Measurements from ENCODE around the gene NUB1.

Gene NUB1

GRCh38 chr7:151315038-151315655, 26.5 kb upstream of the NUB1 start:
- DNase-seq, result peak; percentile 82

- no peak for DNase-seq
These were observed 24.7 kb upstream of the NUB1 start for GRCh38 chr7:151316896-151317295.

- no peak for DNase-seq
These were observed 23.7 kb upstream of the NUB1 start for GRCh38 chr7:151317936-151318335.

GRCh38 chr7:151319189-151319588, 22.4 kb upstream of the NUB1 start:
- no peak for DNase-seq

GRCh38 chr7:151320263-151320845, 21.3 kb upstream of the NUB1 start:
- DNase-seq, result no peak

- no peak for DNase-seq
These were observed 20.3 kb upstream of the NUB1 start for GRCh38 chr7:151321341-151321740.

GRCh38 chr7:151322906-151323305, 18.7 kb upstream of the NUB1 start:
- no peak for DNase-seq

GRCh38 chr7:151327022-151327421, 14.6 kb upstream of the NUB1 start:
- no peak for DNase-seq

- DNase-seq, result no peak
These were observed 14.0 kb upstream of the NUB1 start for GRCh38 chr7:151327659-151328058.

GRCh38 chr7:151330181-151330580, 11.4 kb upstream of the NUB1 start:
- no peak for DNase-seq

GRCh38 chr7:151330661-151331060, 11.0 kb upstream of the NUB1 start:
- no peak for DNase-seq

- no peak for DNase-seq
These were observed 7.0 kb upstream of the NUB1 start for GRCh38 chr7:151334628-151335027.

- no peak for DNase-seq
These were observed 5.4 kb upstream of the NUB1 start for GRCh38 chr7:151336027-151336708.

GRCh38 chr7:151337346-151337745, 4.3 kb upstream of the NUB1 start:
- no peak for DNase-seq

GRCh38 chr7:151338809-151339208, 2.8 kb upstream of the NUB1 start:
- no peak for DNase-seq

- no peak for DNase-seq
These were observed 1.8 kb upstream of the NUB1 start for GRCh38 chr7:151339651-151340382.

GRCh38 chr7:151340794-151341356, 737 bp upstream of the NUB1 start:
- no peak for DNase-seq

- no peak for DNase-seq
These were observed 562 bp downstream of the NUB1 start for GRCh38 chr7:151342102-151342646.

GRCh38 chr7:151342811-151343210, 1.2 kb downstream of the NUB1 start:
- DNase-seq, result no peak

- DNase-seq, result no peak
These were observed 1.9 kb downstream of the NUB1 start for GRCh38 chr7:151343516-151343915.

GRCh38 chr7:151345576-151346469, 4.2 kb downstream of the NUB1 start:
- DNase-seq, result no peak

- no peak for DNase-seq
These were observed 4.8 kb downstream of the NUB1 start for GRCh38 chr7:151346470-151346769.
